HG03060 (cell line): ENCODE measurements around the gene HNRNPM.
"Not testable (repeated sequence)": the region's sequence is repeated elsewhere in the genome, so short reads cannot be mapped to it uniquely, and the experiment has no call there.

Experiments used
- ATAC-seq: cut with Tn5 transposase; IDR thresholded peaks from one replicate; pipeline ENCODE4 v1.9.1; 2021; ENCODE audit warnings: low read depth, moderate number of reproducible peaks; ENCODE audit not compliant: unreplicated experiment

The HNRNPM gene, protein sequence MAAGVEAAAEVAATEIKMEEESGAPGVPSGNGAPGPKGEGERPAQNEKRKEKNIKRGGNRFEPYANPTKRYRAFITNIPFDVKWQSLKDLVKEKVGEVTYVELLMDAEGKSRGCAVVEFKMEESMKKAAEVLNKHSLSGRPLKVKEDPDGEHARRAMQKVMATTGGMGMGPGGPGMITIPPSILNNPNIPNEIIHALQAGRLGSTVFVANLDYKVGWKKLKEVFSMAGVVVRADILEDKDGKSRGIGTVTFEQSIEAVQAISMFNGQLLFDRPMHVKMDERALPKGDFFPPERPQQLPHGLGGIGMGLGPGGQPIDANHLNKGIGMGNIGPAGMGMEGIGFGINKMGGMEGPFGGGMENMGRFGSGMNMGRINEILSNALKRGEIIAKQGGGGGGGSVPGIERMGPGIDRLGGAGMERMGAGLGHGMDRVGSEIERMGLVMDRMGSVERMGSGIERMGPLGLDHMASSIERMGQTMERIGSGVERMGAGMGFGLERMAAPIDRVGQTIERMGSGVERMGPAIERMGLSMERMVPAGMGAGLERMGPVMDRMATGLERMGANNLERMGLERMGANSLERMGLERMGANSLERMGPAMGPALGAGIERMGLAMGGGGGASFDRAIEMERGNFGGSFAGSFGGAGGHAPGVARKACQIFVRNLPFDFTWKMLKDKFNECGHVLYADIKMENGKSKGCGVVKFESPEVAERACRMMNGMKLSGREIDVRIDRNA

DNA sequence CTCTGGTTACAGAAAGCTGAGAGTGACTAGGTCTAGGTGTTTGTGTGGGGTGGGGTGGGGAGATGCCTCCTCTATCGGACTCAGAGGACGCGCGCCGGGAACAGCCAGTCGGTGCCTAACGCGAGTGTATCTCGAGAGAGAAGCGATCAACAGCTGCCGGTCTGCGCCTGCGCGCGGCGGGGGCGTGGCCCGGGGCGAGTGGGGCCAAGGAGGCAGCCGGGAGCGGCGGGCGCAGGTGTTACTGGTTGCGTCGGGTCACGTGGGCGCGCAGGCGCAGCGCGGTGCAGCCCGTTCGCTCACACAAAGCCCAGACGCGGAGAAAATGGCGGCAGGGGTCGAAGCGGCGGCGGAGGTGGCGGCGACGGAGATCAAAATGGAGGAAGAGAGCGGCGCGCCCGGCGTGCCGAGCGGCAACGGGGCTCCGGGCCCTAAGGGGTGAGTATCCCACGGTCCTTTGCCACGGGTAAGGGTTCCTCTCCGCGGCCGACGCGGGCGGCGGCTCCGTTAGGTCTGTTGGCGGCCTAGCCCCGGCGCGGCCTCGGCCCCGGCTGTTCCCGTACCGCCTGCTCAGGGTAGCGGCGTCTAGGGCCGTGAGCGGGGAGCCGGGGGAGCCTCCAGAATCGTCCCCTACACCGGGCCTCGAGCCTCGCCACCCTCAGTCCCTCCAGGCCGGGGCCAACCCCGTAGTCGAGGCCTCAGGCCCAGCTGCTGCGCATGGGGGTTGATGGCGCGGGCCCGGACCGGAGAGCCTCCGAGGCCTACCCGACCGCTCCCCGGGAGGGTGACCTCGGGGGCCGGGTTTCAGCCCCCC lies at the start of gene HNRNPM:
Gene HNRNPM, plus strand, starts transcription at position 299 of the 811 bp plus-strand sequence. Its CDS starts 24 bp downstream, at position 323.
- peak; percentile 60 for ATAC-seq

DNA sequence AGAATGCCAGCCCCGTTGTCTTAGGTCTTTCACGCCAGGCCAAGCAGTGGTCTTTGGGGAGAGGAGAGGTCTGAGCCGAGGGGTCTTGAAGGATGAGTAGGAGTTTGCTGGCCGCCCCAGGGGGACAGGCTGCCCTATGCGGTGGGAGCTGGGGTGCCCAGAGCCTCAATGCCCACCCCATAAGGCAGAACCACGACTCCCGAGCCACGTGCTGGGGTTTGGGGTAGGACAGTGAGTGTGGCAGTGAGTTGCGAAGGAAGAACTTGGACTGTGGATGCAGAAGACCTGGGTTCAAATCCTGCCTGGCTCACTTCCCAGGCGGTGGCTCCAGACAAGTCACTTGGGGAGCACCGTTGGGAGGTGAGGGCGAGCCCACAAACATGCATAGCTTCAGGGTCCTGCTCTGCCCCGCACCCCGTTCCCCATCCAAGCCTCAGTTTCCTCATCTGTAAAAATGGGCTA lies 49.1 kb upstream of the HNRNPM start:
- ATAC-seq = no peak

DNA sequence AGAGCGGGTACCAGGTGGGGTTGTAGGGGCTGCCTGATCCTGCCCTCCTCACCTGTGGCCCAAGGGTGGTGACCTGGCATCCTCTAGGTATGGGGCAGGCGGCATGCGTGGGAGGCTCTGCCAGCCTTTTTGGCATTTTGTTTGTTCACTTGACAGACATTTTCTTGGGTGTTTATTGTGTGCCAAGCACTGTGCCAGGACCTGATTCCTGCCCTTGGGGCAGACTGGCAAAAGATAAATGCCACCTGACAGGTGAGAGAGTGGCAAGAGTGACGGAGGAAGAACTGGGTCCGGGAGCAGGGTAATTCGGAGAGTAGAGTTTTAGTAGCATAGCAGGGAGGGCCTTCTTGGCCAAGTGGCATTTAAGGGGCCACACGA lies 48.6 kb upstream of the HNRNPM start:
- no peak for ATAC-seq

DNA sequence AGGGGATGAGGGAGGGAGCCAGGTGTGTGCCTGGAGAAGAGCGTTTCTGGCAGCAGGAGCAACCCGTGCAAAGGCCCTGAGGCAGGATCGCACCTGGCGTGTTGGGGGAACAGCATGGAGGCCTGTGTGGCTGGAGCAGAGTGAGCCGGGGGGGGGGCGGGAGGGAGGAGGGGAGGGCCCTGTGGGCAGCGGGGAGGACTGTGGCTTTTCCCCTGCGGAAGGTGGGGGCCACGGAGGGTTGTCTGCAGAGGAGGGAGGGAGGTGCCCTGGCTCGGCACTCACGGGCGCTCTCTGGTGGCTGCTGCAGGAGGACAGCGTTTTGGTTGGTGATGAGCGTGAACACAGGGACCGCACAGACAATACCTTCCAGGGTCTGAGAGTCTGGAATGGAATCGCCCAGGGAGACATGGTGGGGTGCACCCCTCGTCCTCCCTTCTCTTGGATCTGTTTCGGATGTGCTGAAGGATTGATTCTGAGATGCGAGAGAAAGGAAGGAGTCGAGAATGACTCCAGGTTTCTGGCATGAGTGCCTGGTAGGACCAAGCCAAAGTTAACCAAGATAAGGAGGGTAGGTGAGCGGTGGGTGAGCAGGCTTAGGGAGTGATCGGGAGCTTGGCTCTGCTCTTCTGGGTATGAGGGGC lies 48.1 kb upstream of the HNRNPM start:
- ATAC-seq = no peak

DNA sequence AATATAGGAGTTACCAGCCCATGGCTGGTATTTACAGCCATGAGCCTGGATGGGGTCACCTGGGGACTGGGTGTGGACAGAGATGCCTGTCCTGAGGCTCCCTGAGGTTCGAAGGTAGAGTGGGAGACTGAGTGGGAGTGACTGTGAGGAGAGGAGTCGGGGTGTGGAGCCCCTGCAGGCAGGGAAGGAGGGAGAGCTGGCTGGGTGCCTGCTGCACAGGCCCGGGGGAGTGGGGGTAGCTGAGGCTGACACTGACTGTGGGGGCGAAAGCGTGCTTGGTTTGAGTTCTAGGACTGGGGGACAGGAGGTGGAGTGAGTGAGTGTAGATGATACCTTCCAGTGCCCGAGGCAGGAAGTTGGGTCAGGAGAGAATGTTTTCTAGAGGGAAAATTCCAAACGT lies 47.5 kb upstream of the HNRNPM start:
- no peak for ATAC-seq

DNA sequence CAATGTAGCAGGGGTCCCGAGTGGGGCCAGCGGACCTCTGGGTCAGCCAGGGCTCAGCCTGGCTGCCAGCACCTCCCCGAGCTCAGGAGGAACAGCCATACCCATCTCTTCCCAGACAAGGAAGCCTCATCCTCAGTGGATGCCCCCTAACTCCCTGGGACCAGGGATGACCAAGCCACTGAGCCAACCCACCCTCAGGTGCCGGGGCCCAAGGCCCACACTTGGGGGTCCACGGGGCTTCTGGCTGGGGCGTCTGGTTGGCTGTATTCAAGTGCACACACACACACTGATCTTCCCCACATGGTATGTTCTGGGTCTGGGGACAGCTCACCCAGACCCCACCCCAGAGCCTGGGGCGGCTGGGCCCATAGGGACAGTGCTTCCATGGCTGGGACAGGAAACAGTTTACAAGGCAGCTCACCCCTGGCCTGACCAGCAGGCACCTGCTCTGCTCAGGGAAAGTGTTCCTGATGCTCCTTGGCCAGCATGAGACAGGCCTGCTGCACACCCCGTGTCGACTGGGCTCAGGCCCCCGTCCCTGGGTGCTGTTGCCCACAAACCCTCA lies 46.9 kb upstream of the HNRNPM start:
- no peak for ATAC-seq

DNA sequence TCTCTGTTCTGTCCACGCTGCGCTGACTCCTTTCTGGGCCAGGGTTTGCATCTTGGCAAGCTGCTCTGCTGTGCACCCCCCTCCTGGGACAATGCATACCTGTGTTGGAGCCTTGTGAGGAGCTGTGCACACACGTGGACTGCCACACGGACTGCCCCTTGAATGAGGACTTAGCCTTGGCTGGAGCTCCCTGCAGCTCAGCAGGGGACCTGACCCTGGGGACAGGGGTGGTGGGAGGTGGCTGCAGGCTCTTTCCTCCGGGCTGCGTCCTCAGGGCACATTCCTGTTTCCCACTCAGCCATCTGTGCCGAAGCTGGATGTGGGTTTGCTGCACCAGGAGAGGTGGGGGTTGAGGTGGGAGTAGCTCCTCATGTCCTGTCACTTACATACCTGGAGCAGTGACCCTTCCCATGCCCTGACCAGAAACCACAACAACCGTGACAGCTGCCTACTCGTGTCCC lies 46.4 kb upstream of the HNRNPM start:
- no peak for ATAC-seq

DNA sequence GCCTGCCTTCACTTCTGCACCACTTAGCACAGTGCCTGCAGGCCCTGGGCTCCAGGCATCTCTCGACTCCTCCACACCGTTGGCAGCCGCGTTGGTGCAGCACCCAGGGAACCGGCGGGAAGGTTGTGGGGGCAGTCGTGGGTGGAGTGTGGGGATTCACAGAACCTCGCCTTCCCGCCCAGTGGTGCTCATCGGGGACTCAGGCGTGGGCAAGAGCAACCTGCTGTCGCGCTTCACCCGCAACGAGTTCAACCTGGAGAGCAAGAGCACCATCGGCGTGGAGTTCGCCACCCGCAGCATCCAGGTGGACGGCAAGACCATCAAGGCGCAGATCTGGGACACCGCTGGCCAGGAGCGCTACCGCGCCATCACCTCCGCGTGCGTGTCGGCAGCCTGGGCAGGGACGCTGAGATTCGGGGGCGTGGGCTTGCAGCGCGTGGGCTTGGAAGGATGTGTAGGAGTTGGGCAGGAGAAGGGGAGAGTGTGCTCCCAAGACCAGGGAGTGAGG lies 45.0 kb upstream of the HNRNPM start:
- ATAC-seq = no peak

DNA sequence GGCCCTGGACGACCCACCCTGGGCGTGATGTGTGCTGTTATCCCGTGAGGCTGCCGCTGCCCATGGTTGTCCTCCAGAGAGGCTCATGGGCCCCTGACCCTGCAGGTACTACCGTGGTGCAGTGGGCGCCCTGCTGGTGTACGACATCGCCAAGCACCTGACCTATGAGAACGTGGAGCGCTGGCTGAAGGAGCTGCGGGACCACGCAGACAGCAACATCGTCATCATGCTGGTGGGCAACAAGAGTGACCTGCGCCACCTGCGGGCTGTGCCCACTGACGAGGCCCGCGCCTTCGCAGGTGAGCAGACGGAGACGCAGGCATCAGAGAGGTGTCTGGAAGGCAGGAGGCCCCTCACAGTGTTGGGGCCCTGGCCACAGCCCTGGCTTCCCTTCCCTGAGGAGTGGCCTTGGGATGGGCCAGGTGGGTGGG lies 42.8 kb upstream of the HNRNPM start:
- no peak for ATAC-seq

DNA sequence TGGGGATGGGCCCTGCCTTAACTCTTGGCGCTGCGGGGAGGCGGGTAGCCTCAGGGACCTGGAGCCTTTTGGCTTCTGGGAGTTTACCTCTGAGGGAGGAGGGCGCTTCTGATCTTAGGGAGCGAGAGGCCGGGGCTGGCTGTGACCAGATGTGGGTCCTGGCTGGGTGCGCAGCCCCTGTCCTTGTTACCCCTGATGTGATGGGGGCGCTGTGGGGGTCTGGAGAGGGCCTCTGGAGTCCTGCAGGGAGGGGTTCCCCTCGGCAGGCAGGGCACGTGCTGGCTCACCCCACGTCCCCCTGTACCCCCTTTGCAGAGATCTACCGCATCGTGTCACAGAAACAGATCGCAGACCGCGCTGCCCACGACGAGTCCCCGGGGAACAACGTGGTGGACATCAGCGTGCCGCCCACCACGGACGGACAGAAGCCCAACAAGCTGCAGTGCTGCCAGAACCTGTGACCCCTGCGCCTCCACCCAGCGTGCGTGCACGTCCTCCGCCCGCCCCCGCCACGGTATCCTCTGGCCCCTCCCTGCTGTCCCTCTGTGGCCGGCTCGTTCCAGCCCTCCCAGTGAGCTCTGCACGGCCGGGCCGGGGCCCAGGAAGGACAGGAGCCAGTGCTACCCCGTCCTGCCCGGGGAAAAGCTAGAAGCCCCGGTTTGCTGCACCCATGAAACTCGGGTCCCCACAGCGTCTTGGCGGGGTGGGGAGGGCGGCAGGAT lies 41.5 kb upstream of the HNRNPM start:
- ATAC-seq = no peak

DNA sequence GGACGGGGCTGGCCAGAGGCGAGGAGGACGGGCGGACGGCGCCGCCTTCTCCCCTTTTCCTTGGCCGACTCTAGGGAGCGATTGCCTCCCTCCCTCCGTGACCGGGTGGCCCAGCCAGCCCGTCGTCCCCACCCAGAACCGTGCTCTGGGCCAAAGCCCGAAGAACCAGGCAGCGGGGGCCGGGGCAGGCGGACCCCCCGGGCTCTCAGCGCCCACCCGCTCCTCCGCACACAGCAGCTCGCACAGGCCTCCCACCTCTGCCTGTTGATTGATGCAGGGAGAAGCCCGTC lies 41.0 kb upstream of the HNRNPM start:
- no peak for ATAC-seq

DNA sequence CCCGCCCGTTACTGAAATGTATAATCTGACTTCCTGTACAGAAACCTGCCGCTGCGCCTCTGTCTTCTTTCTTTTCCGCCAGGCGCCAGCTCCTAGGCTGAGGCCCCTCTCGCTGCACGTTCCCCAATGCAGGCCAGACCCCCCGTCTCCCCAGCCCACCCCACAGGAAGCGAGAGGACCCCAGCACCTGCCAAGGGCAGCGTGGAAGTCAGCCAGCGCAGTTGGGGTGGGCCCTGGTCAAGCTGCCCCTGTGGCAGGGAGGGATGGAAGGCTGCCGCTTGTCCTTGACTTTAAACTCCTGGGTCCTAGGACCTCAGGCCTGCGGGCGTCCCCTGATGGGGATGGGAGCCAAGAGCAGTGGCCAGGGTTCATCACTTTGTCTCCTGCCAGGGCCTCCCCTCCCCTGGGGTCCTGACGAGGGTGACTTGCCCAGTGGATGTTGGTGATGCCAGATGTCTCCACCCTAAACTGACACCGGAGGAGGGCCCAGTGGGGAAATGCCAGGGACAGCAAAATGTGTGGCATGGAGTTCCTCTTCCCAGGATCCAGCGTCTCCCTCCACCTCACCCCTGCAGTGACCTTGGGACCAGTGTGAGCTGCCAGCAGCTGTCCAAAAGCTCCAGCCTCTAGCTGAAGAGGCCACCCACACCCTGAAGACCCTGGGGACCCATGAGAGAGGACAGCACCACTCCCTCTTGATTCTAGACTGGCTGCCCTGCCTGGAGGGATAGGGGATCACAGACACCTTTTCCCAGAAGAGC lies 40.2 kb upstream of the HNRNPM start:
- ATAC-seq = no peak

DNA sequence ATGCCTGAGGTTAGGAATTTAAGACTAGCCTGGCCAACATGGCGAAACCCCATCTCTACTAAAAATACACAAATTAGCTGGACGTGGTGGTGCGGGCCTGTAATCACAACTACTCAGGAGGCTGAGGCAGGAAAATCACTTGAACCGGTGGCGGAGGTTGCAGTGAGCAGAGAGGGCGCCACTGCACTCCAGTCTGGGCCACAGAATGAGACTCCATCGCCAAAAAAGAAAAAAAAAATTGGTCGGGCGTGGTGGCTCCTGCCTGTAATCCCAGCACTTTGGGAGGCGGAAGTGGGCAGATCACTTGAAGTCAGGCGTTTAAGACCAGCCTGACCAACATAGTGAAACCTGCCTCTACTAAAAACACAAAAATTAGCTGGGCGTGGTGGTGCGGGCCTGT lies 34.1 kb upstream of the HNRNPM start:
- ATAC-seq = not testable (repeated sequence)

DNA sequence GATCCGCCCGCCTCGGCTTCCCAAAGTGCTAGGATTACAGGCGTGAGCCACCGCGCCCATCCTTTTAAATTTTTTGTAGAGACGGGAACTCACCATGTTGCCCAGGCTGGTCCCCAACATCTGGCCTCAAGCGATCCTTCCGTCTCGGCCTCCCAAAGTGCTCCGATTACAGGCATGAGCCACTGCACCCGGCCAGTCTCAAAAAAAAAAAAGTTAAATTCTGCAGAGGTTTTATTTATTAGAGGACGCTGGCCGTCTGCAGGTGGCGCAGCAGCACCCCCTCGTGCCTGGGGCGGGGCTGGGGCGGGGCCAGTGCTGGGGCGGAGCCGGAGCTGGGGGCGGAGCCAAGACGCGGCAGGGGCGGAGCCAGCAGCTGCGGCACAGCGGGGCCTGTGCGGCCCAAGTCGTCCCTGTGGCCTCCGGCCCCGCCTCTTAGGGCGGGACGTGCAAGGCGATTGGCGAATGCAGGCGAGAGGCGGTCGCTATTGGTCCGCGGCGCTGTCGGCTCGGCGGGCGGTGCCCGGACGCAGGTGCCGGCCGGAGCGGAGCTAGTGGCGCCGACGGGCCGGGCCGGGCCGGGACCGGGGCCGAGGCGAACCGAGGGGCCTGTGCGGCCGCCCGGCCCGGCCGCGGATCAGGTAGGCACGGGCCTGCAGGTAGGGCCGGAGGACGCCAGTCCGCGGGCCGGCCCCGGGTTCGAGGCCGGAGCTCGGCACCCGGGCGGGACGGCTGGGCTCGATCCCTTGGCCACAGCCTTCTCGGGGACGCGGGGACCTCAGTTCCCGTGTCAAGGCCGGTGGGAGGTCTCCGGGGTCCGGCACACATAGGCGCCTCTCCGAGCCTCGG lies 31.8 kb upstream of the HNRNPM start, which contains the start of gene MARCHF2:
Gene MARCHF2, plus strand, starts transcription at position 523 of the 846 bp plus-strand sequence. CDS start 8,536 bp downstream, outside the sequence.
- ATAC-seq = peak; percentile 93

DNA sequence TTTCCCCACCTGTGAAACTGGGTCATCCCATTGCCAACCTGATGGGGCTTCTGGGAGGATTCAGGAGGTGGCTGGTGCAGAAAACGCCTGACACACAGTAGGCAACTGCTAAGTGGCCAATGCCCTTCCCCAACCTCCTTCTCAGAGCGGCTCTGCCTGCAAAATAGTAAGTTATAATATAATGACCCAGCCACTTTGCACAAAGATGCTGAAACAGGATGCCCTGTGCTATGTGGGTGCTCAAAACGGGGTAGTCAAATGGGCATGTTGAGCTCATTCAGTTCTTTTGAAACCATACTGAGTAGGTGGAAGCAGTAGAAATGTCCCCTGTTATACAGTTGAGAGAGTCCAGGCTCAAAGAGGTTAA lies 31.2 kb upstream of the HNRNPM start:
- no peak for ATAC-seq

DNA sequence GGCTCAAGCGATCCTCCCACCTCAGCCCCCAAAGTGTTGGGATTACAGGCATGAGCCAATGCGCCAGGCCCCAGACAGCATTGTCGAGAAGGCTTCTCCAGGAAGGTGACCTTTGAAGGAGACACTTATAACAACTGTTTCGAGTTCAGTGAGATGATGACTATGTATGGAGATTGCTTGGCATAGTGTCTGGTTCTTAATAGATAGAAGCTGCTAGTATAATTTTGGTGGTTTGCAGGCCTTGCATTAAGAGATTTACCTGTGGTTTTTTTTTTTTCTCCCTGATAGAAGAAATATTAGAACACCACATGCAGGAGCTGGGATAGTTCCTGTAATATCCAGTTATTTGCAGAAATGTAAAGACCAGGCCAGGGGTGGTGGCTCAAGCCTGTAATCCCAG lies 28.0 kb upstream of the HNRNPM start:
- ATAC-seq = no peak
